ENCODE data around the gene PDZD4. TPM values are rescaled to one million over a fixed set of nuclear protein-coding genes. Genes with fewer than 3 reads are reported as not detected.
A peak's percentile ranks its signal among the peaks of the same experiment; 100 is the strongest.

The PDZD4 gene
- total RNA-seq, 1 donor: under 0.01 TPM

DNA sequence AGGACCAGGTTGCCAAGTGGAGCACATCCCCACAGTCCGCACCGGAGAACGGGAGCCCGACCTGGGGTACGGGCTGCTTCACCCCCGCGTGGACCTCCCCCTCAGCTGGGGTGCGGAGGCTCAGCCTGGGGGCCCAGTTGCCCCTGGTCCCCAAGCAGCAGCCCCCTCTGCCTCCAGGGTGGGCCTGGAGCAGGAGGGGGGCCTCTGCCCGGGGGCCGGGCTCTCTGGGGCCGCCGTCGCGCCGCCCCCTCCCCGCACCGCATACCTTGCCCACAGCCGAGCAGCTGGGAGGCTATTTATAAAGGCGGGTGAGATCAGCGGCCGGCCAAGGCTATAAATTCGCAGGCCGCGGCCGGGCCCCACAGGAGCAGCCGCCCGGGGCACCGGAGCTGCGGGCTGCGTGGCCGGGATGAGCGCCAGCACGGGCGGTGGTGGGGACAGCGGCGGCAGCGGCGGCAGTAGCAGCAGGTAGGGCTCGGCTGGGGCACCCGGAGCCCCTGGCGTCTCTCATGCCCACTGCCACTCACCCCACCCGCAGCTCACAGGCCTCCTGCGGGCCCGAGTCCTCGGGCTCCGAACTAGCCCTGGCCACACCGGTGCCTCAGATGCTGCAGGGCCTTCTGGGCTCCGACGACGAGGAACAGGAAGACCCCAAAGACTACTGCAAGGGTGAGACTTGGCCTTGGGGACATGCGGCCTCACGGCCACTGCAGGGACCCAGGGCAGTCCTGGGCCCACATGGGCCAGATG lies 49.5 kb downstream of the PDZD4 start, which contains the start of gene SRPK3:
SRPK3 (plus strand) TSS at position 364 of the 750 bp plus-strand sequence; CDS start at position 410, 46 bp downstream.
- Histone ChIP-seq H3K4me1 (ENCODE audit: insufficient read depth, low read length) (peaks cover 2% of the 10 kb centered on the region), H3K27me3 (ENCODE audit: insufficient read depth, low read length) (no peaks in the 10 kb centered on the region), H3K9me3 (ENCODE audit: low read depth, low read length) (no peaks in the 10 kb centered on the region), H4K20me1 (ENCODE audit: insufficient read depth, low read length) (no peaks in the 10 kb centered on the region), H3K27ac (ENCODE audit: low read depth, low read length) (no peak within 1 kb of the TSS), H3K4me3 (ENCODE audit: insufficient read depth, low read length) (no peak within 1 kb of the TSS), H2AFZ (ENCODE audit: low read length) (no peak within 1 kb of the TSS), H3K4me2 (ENCODE audit: insufficient read depth, low read length) (peak within 1 kb of the TSS; percentile 39), H3K36me3 (ENCODE audit: insufficient read depth, low read length) (no peaks in the 10 kb centered on the region), H3K79me2 (ENCODE audit: insufficient read depth, low read length) (no peaks in the 10 kb centered on the region)
- peak; percentile 99 for DNase-seq (ENCODE audit: insufficient read length, low spot score, missing footprints)
- TF ChIP-seq, protein P1, sequence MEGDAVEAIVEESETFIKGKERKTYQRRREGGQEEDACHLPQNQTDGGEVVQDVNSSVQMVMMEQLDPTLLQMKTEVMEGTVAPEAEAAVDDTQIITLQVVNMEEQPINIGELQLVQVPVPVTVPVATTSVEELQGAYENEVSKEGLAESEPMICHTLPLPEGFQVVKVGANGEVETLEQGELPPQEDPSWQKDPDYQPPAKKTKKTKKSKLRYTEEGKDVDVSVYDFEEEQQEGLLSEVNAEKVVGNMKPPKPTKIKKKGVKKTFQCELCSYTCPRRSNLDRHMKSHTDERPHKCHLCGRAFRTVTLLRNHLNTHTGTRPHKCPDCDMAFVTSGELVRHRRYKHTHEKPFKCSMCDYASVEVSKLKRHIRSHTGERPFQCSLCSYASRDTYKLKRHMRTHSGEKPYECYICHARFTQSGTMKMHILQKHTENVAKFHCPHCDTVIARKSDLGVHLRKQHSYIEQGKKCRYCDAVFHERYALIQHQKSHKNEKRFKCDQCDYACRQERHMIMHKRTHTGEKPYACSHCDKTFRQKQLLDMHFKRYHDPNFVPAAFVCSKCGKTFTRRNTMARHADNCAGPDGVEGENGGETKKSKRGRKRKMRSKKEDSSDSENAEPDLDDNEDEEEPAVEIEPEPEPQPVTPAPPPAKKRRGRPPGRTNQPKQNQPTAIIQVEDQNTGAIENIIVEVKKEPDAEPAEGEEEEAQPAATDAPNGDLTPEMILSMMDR (IDR thresholded peaks at IDR 0.05; ENCODE audit: extremely low read depth, low read depth, low read length): no peak

GRCh38 chrX:153779891-153780677 lies 50.3 kb downstream of the PDZD4 start:
- Histone ChIP-seq H3K4me3 (ENCODE audit: insufficient read depth, low read length) (no peak overlapping the region), H4K20me1 (ENCODE audit: insufficient read depth, low read length) (no peaks in the 10 kb centered on the region), H3K79me2 (ENCODE audit: insufficient read depth, low read length) (no peaks in the 10 kb centered on the region), H3K27ac (ENCODE audit: low read depth, low read length) (no peak overlapping the region), H3K27me3 (ENCODE audit: insufficient read depth, low read length) (no peaks in the 10 kb centered on the region), H3K36me3 (ENCODE audit: insufficient read depth, low read length) (no peaks in the 10 kb centered on the region), H3K4me1 (ENCODE audit: insufficient read depth, low read length) (peaks cover 2% of the 10 kb centered on the region), H3K4me2 (ENCODE audit: insufficient read depth, low read length) (peak overlapping the region; percentile 39), H3K9me3 (ENCODE audit: low read depth, low read length) (no peaks in the 10 kb centered on the region), H2AFZ (ENCODE audit: low read length) (no peak overlapping the region)
- peak; percentile 90 for DNase-seq (ENCODE audit: insufficient read length, low spot score, missing footprints)
- TF ChIP-seq, protein P1 (IDR thresholded peaks at IDR 0.05; ENCODE audit: extremely low read depth, low read depth, low read length): no peak

- peaks cover 2% of the 10 kb centered on the region for H3K4me1 ChIP-seq (ENCODE audit: insufficient read depth, low read length)
- H3K4me2 ChIP-seq (ENCODE audit: insufficient read depth, low read length): no peak overlapping the region
- no peaks in the 10 kb centered on the region for H3K36me3 ChIP-seq (ENCODE audit: insufficient read depth, low read length)
- H2AFZ ChIP-seq (ENCODE audit: low read length): no peak overlapping the region
- H3K9me3 ChIP-seq (ENCODE audit: low read depth, low read length): no peaks in the 10 kb centered on the region
- no peaks in the 10 kb centered on the region for H4K20me1 ChIP-seq (ENCODE audit: insufficient read depth, low read length)
- H3K79me2 ChIP-seq (ENCODE audit: insufficient read depth, low read length): no peaks in the 10 kb centered on the region
- H3K27ac ChIP-seq (ENCODE audit: low read depth, low read length): no peak overlapping the region
- no peaks in the 10 kb centered on the region for H3K27me3 ChIP-seq (ENCODE audit: insufficient read depth, low read length)
- TF ChIP-seq, protein P1 (IDR thresholded peaks at IDR 0.05; ENCODE audit: extremely low read depth, low read depth, low read length): no peak
- H3K4me3 ChIP-seq (ENCODE audit: insufficient read depth, low read length): no peak overlapping the region
- DNase-seq (ENCODE audit: insufficient read length, low spot score, missing footprints): peak; percentile 89
These were observed 51.7 kb downstream of the PDZD4 start for GRCh38 chrX:153778684-153779101.

DNA sequence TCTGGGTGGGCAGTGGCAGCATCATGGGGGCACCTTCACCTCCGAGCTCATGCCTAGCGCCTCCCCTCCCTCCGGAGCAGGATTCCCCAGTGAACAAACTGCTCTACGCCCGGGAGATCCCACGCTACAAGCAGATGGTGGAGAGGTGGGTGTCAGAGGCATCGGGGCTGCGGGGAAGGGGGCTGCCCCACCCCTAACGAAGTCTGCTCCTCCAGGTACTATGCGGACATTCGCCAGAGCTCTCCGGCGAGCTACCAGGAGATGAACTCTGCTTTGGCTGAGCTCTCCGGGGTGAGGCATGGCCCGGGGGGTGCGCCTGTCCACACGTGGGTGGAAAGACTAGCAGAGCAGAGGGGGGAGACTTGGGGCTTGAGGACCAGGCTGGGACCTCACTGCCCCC lies 52.2 kb downstream of the PDZD4 start:
- Histone ChIP-seq H2AFZ (ENCODE audit: low read length) (no peak overlapping the region), H3K4me1 (ENCODE audit: insufficient read depth, low read length) (peaks cover 2% of the 10 kb centered on the region), H3K27ac (ENCODE audit: low read depth, low read length) (no peak overlapping the region), H3K79me2 (ENCODE audit: insufficient read depth, low read length) (no peaks in the 10 kb centered on the region), H3K27me3 (ENCODE audit: insufficient read depth, low read length) (no peaks in the 10 kb centered on the region), H4K20me1 (ENCODE audit: insufficient read depth, low read length) (no peaks in the 10 kb centered on the region), H3K4me3 (ENCODE audit: insufficient read depth, low read length) (no peak overlapping the region), H3K9me3 (ENCODE audit: low read depth, low read length) (no peaks in the 10 kb centered on the region), H3K36me3 (ENCODE audit: insufficient read depth, low read length) (no peaks in the 10 kb centered on the region), H3K4me2 (ENCODE audit: insufficient read depth, low read length) (no peak overlapping the region)
- DNase-seq (ENCODE audit: insufficient read length, low spot score, missing footprints): peak; percentile 93
- TF ChIP-seq, protein P1 (IDR thresholded peaks at IDR 0.05; ENCODE audit: extremely low read depth, low read depth, low read length): no peak

Data from osteoblast (primary cell).